Loucy (cell line): ENCODE results near the gene DAP.

Experiments
- CTCF ChIP-seq: fragments of 200-600 bp; sonication (generic); conservative IDR thresholded peaks from 2 replicates; pipeline ENCODE4 v1.5.1; 2014; ENCODE audit warnings: mild to moderate bottlenecking, antibody characterized with exemption, low read length
- EZH2phosphoT487 ChIP-seq: fragments of 200-600 bp; IDR thresholded peaks from 2 replicates; pipeline ENCODE4 v1.6.1; 2018; ENCODE audit warnings: antibody characterized with exemption, mild to moderate bottlenecking, moderate library complexity, borderline replicate concordance

GRCh38 chr5:10672146-10673016 is 88.7 kb downstream of the DAP start:
- TF ChIP-seq CTCF (no peak), EZH2phosphoT487 (no peak)
